Gastrocnemius medialis (tissue), 4 donors: Measurements from ENCODE around the gene BCLAF3. TPM values are rescaled to one million over a fixed set of nuclear protein-coding genes. Genes with fewer than 3 reads are reported as not detected.

ENCODE experiments used
- ATAC-seq, 2 donors: fragments of 150-250 bp; one replicate each; pipeline ENCODE4 v1.9.1; 2016
- DNase-seq, 2 donors: peaks; one replicate each; pipeline ENCODE4 v3.0.0-alpha.2; 2019
- H3K27ac ChIP-seq, 4 donors: fragments of 200-600 bp; sonication (generic); 1 replicate in 1 of 4; 2 replicates in 3 of 4; pipeline ENCODE4 v1.5.1; 2016 to 2018; ENCODE audit warnings: mild to moderate bottlenecking in 2 of 4, moderate library complexity in 1 of 4
- H3K27me3 ChIP-seq, 3 donors: fragments of 200-600 bp; sonication (generic) in 2 of 3; 1 replicate in 1 of 3; 2 replicates in 2 of 3; pipeline versions ENCODE4 v1.5.1 to v1.6.0; 2016 to 2019; ENCODE audit warnings: mild to moderate bottlenecking in 1 of 3, moderate library complexity in 1 of 3
- H3K36me3 ChIP-seq, 2 donors: fragments of 200-600 bp; sonication (generic) in 1 of 2; one replicate each; pipeline ENCODE4 v1.5.1; 2017 to 2018
- H3K4me1 ChIP-seq, 2 donors: fragments of 200-600 bp; sonication (generic) in 1 of 2; one replicate each; pipeline ENCODE4 v1.5.1; 2016 to 2017; ENCODE audit warnings: mild to moderate bottlenecking in 2 of 2
- H3K4me3 ChIP-seq, 4 donors: fragments of 200-600 bp; sonication (generic) in 3 of 4; 1 replicate in 1 of 4; 2 replicates in 3 of 4; pipeline ENCODE4 v1.5.1; 2016 to 2019; ENCODE audit warnings: mild to moderate bottlenecking in 2 of 4
- H3K9me3 ChIP-seq, 3 donors: fragments of 200-600 bp; sonication (generic) in 2 of 3; 1 replicate in 1 of 3; 2 replicates in 2 of 3; pipeline ENCODE4 v1.5.1; 2016 to 2019
- CTCF ChIP-seq, 5 experiments: fragments of 450-650 bp in 3 of 5; fragments of 200-600 bp in 2 of 5; sonication (generic) in 2 of 5; IDR thresholded peaks in 4 of 5; conservative IDR thresholded peaks in 1 of 5; 1 replicate in 4 of 5; 2 replicates in 1 of 5; pipeline ENCODE4 v1.5.1; 2016 to 2019; ENCODE audit warnings: antibody characterized with exemption in 5 of 5, mild to moderate bottlenecking in 3 of 5, moderate library complexity in 3 of 5
- POLR2A ChIP-seq, 2 donors: fragments of 450-650 bp; IDR thresholded peaks; one replicate each; pipeline ENCODE4 v1.6.1; 2017; ENCODE audit warnings: antibody characterized with exemption in 2 of 2, mild to moderate bottlenecking in 2 of 2, moderate library complexity in 2 of 2
- in situ Hi-C, 4 donors: fragments of 200-750 bp; cut with MboI; loops; one replicate each; pipeline versions ENCODE4 v1.15.0 to v1.8.0; 2017; ENCODE audit warnings: low sequenced_read_pairs in 4 of 4
- intact Hi-C: fragments of 100-400 bp; cut with DNase I; formaldehyde crosslinking; loops from one replicate; pipeline ENCODE4 v1.15.1; 2023; ENCODE audit warnings: low total_unique reads
- total RNA-seq, 4 donors: library from RNA; depleted of rRNA; stranded (reverse); fragments of >200 nt; gene quantifications; one replicate each; pipeline versions ENCODE4 v1.1.0 to v1.2.3, GENCODE V29; 2016

BCLAF3 gene
- total RNA-seq, 4 donors from 2014 or later: 2.4 to 4.2 (median 2.6) TPM

DNA sequence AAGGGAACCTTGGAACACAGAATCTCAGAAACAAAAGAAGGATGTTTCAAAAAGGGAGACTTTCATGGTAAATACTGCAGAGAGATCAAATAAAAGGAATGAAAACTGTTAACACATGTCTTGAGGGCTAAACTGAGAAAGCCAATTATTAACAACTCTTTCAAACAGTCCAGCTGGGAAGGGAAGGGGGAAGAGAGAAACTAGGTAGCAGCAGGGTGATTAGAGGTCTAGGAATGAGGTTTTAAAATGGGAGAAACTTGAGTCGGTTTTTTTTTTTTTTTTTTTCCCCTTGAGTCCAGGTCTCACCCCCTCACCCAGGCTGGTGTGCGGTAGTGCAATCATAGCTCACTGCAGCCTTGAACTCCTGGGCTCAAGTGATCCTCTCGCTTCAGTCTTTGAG is 4.3 kb downstream of the BCLAF3 start:
- H3K27ac ChIP-seq: peak overlapping the region in 1 of 4 donors; percentile 67
- no peak for DNase-seq
- no peak overlapping the region for H3K4me3 ChIP-seq
- H3K4me1 ChIP-seq: peaks cover 0 to 11% of the 10 kb centered on the region in 2 donors
- intact Hi-C loops (no loop called here), in situ Hi-C loops (no loop called here)
- H3K9me3 ChIP-seq: no peaks in the 10 kb centered on the region
- ATAC-seq: no peak
- no peaks in the 10 kb centered on the region for H3K36me3 ChIP-seq
- no peaks in the 10 kb centered on the region for H3K27me3 ChIP-seq
- TF ChIP-seq POLR2A (IDR thresholded peaks at IDR 0.05): no peak
- TF ChIP-seq CTCF (IDR thresholded peaks at IDR 0.05 in 4 of 5, conservative IDR thresholded peaks at IDR 0.05 in 1 of 5): no peak

DNA sequence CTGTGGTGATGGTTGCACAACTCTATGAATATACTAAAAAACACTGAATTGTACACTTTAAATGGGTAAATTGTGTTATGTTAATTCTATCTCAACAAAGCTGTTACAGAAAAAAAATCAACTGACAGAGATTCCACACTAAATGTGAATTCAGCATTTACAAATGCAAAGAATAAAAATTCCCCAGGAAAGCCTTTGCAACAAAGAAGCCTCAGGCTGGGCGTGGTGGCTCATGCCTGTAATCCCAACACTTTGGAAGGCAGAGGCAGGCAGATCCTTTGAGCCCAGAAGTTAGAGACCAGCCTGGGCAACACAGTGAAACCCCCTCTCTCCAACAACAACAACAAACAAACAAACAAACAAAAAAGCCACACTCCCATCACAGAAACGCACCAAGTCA is 8.9 kb downstream of the BCLAF3 start:
- Histone ChIP-seq H3K27me3 (no peaks in the 10 kb centered on the region), H3K27ac (no peak overlapping the region), H3K36me3 (no peaks in the 10 kb centered on the region), H3K9me3 (no peaks in the 10 kb centered on the region), H3K4me3 (no peak overlapping the region), H3K4me1 (no peaks in the 10 kb centered on the region)
- TF ChIP-seq CTCF (IDR thresholded peaks at IDR 0.05 in 4 of 5, conservative IDR thresholded peaks at IDR 0.05 in 1 of 5) (no peak), POLR2A (IDR thresholded peaks at IDR 0.05) (no peak)
- in situ Hi-C loops (no loop called here), intact Hi-C loops (no loop called here)
- no peak for ATAC-seq
- no peak for DNase-seq

GRCh38 chrX:19975845-19976244 is 15.0 kb downstream of the BCLAF3 start:
- intact Hi-C loops: no loop called here

DNA sequence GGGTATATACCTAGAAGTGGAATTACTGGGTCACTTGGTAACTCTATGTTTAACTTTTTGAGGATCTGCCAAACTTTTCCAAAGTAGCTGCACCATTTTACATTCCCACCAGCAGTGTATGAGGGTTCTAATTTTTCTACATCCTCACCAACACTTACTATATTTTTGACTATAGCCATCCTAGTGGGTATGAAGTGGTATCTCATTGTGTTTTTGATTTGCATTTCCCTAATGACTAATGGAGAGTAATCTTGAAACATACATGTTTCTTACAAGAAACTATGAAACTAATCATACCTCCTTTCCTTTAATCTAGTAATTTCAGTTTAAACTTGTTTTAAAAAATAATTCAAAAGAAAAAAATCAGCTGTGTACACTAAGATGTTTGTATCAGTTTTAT is 17.9 kb downstream of the BCLAF3 start:
- DNase-seq (no peak), ATAC-seq (no peak)
- in situ Hi-C loops (loop anchor here in 1 of 4 donors (10.0 kb wide), 1 partner anchor 68 kb away; no protein-coding TSS in a partner anchor), intact Hi-C loops (no loop called here)
- no peak overlapping the region for H3K27ac ChIP-seq
- no peaks in the 10 kb centered on the region for H3K36me3 ChIP-seq
- no peak overlapping the region for H3K4me3 ChIP-seq
- H3K4me1 ChIP-seq: no peaks in the 10 kb centered on the region
- H3K27me3 ChIP-seq: no peaks in the 10 kb centered on the region
- no peaks in the 10 kb centered on the region for H3K9me3 ChIP-seq
- TF ChIP-seq POLR2A (IDR thresholded peaks at IDR 0.05) (no peak), CTCF (IDR thresholded peaks at IDR 0.05 in 4 of 5, conservative IDR thresholded peaks at IDR 0.05 in 1 of 5) (no peak)

More at GRCh38 chrX:19975845-19976244, 15.0 kb downstream of the BCLAF3 start:
- TF ChIP-seq CTCF (IDR thresholded peaks at IDR 0.05 in 4 of 5, conservative IDR thresholded peaks at IDR 0.05 in 1 of 5) (no peak), POLR2A (IDR thresholded peaks at IDR 0.05) (no peak)
- DNase-seq (no peak), ATAC-seq (no peak)
- H3K4me1 ChIP-seq: no peaks in the 10 kb centered on the region
- no peaks in the 10 kb centered on the region for H3K27me3 ChIP-seq
- H3K9me3 ChIP-seq: no peaks in the 10 kb centered on the region
- no peak overlapping the region for H3K27ac ChIP-seq
- no peaks in the 10 kb centered on the region for H3K36me3 ChIP-seq
- in situ Hi-C loops: loop anchor here in 1 of 4 donors (10.0 kb wide), 1 partner anchor 71 kb away; no protein-coding TSS in a partner anchor
- H3K4me3 ChIP-seq: no peak overlapping the region

- Histone ChIP-seq H3K27ac (no peak overlapping the region), H3K27me3 (no peaks in the 10 kb centered on the region), H3K36me3 (peaks cover 0 to 6% of the 10 kb centered on the region in 2 donors), H3K9me3 (no peaks in the 10 kb centered on the region), H3K4me1 (no peaks in the 10 kb centered on the region), H3K4me3 (no peak overlapping the region)
- ATAC-seq: no peak
- in situ Hi-C loops: no loop called here
- intact Hi-C loops: no loop called here
- no peak for DNase-seq
- no peak for TF ChIP-seq CTCF (IDR thresholded peaks at IDR 0.05 in 4 of 5, conservative IDR thresholded peaks at IDR 0.05 in 1 of 5)
- no peak for TF ChIP-seq POLR2A (IDR thresholded peaks at IDR 0.05)
Measured at GRCh38 chrX:19968276-19968675, 22.6 kb downstream of the BCLAF3 start.
